Measurements from ENCODE around the gene PCDH8. TPM values are rescaled to one million over a fixed set of nuclear protein-coding genes. Genes with fewer than 3 reads are reported as not detected.

The PCDH8 gene
- total RNA-seq, 1 experiment from 2014 or later = 4.8 TPM

DNA sequence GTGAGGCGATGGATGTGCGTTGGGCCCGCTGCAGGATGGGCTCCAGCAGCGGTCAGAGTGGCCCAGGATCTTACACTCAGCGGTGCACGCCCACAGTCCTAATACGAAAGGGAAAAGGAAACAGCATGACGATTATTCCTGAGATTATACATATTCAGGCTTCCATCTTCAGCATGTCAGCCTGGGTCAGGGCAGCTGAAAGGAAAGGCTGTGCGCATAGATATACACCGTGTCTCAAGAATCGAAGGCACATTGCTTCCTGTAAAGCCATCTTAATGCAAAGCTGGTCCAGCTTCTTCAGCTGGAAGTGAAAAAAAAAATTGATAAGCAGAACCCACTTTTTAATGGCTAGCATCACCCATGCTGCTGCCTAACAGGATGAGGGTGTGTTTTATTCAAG is 3.6 kb downstream of the PCDH8 start:
- no TSS peak for BruUV-seq (replicated peaks)
- H3K27ac ChIP-seq (ENCODE audit: low read depth, low read length, poor library complexity, severe bottlenecking) = no peak overlapping the region
- H3K4me1 ChIP-seq (ENCODE audit: insufficient read depth, low read length, poor library complexity, severe bottlenecking) = peaks cover 33% of the 10 kb centered on the region
- CTCF ChIA-PET = no interaction called here
- intact Hi-C loops (cut with micrococcal nuclease; ENCODE audit: unreplicated experiment) = loop anchor here (5.0 kb wide), 3 partner anchors 193 to 357 kb away; partner anchors contain the start of gene SUGT1
- no peak overlapping the region for H3K4me3 ChIP-seq (ENCODE audit: low read depth, low read length, poor library complexity, severe bottlenecking)
- peaks cover 63% of the 10 kb centered on the region for H3K27me3 ChIP-seq (replicated peaks; ENCODE audit: insufficient read depth, low read depth, low read length, poor library complexity)
- no peak for DNase-seq (ENCODE audit: low spot score)
- TF ChIP-seq EZH2 (IDR thresholded peaks at IDR 0.05; ENCODE audit: borderline replicate concordance, low read depth, low read length, poor library complexity, severe bottlenecking) = no peak
- TF ChIP-seq, protein P1, sequence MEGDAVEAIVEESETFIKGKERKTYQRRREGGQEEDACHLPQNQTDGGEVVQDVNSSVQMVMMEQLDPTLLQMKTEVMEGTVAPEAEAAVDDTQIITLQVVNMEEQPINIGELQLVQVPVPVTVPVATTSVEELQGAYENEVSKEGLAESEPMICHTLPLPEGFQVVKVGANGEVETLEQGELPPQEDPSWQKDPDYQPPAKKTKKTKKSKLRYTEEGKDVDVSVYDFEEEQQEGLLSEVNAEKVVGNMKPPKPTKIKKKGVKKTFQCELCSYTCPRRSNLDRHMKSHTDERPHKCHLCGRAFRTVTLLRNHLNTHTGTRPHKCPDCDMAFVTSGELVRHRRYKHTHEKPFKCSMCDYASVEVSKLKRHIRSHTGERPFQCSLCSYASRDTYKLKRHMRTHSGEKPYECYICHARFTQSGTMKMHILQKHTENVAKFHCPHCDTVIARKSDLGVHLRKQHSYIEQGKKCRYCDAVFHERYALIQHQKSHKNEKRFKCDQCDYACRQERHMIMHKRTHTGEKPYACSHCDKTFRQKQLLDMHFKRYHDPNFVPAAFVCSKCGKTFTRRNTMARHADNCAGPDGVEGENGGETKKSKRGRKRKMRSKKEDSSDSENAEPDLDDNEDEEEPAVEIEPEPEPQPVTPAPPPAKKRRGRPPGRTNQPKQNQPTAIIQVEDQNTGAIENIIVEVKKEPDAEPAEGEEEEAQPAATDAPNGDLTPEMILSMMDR (conservative IDR thresholded peaks at IDR 0.05; ENCODE audit: low read depth, low read length) = no peak
- POLR2A ChIA-PET (ENCODE audit: low non-redundant PET) = no interaction called here
- no peaks in the 10 kb centered on the region for H3K9me3 ChIP-seq (ENCODE audit: low read depth, low read length, poor library complexity, severe bottlenecking)
- no peaks in the 10 kb centered on the region for H3K36me3 ChIP-seq (ENCODE audit: insufficient read depth, low read length, poor library complexity, severe bottlenecking)

GRCh38 chr13:52842441-52842840 is 6.0 kb downstream of the PCDH8 start:
- Histone ChIP-seq H3K4me1 (ENCODE audit: insufficient read depth, low read length, poor library complexity, severe bottlenecking) (peaks cover 20% of the 10 kb centered on the region), H3K4me3 (ENCODE audit: low read depth, low read length, poor library complexity, severe bottlenecking) (no peak overlapping the region), H3K27ac (ENCODE audit: low read depth, low read length, poor library complexity, severe bottlenecking) (no peak overlapping the region), H3K36me3 (ENCODE audit: insufficient read depth, low read length, poor library complexity, severe bottlenecking) (no peaks in the 10 kb centered on the region), H3K9me3 (ENCODE audit: low read depth, low read length, poor library complexity, severe bottlenecking) (no peaks in the 10 kb centered on the region), H3K27me3 (replicated peaks; ENCODE audit: insufficient read depth, low read depth, low read length, poor library complexity) (peaks cover 39% of the 10 kb centered on the region)
- ChIA-PET POLR2A (ENCODE audit: low non-redundant PET) (no interaction called here), CTCF (no interaction called here)
- no TSS peak for BruUV-seq (replicated peaks)
- intact Hi-C loops (cut with micrococcal nuclease; ENCODE audit: unreplicated experiment) = no loop called here
- no peak for TF ChIP-seq EZH2 (IDR thresholded peaks at IDR 0.05; ENCODE audit: borderline replicate concordance, low read depth, low read length, poor library complexity, severe bottlenecking)
- TF ChIP-seq, protein P1 (conservative IDR thresholded peaks at IDR 0.05; ENCODE audit: low read depth, low read length) = no peak
- no peak for DNase-seq (ENCODE audit: low spot score)

DNA sequence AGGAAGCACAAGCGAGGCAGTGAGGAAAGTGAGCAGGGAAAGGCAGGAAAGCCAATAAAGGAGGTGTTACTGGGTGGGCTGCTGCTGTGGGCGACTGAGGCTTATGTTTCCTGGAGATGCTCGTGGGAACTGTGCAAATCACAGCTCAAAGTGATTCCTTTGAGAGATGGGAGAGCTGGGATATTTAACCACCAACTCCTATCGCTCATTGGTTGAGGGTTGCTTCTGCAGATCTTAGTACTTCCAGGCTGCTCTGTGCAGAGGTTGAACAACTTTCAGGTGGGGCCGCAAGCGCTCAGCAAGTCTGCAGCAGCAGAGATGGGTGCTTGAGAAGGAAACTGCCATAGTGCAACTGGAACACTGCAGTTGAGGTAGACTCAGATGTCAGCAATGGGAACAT is 8.4 kb downstream of the PCDH8 start:
- Histone ChIP-seq H3K4me3 (ENCODE audit: low read depth, low read length, poor library complexity, severe bottlenecking) (no peak overlapping the region), H3K27me3 (replicated peaks; ENCODE audit: insufficient read depth, low read depth, low read length, poor library complexity) (peaks cover 16% of the 10 kb centered on the region), H3K4me1 (ENCODE audit: insufficient read depth, low read length, poor library complexity, severe bottlenecking) (no peaks in the 10 kb centered on the region), H3K9me3 (ENCODE audit: low read depth, low read length, poor library complexity, severe bottlenecking) (no peaks in the 10 kb centered on the region), H3K36me3 (ENCODE audit: insufficient read depth, low read length, poor library complexity, severe bottlenecking) (no peaks in the 10 kb centered on the region), H3K27ac (ENCODE audit: low read depth, low read length, poor library complexity, severe bottlenecking) (no peak overlapping the region)
- intact Hi-C loops (cut with micrococcal nuclease; ENCODE audit: unreplicated experiment) = no loop called here
- ChIA-PET POLR2A (ENCODE audit: low non-redundant PET) (no interaction called here), CTCF (no interaction called here)
- BruUV-seq (replicated peaks) = no TSS peak
- DNase-seq (ENCODE audit: low spot score) = no peak
- no peak for TF ChIP-seq EZH2 (IDR thresholded peaks at IDR 0.05; ENCODE audit: borderline replicate concordance, low read depth, low read length, poor library complexity, severe bottlenecking)

- CTCF ChIA-PET = no interaction called here
- BruUV-seq (replicated peaks) = no TSS peak
Observed at GRCh38 chr13:52838433-52839107, 9.9 kb downstream of the PCDH8 start.

More at GRCh38 chr13:52838433-52839107, 9.9 kb downstream of the PCDH8 start:
- POLR2A ChIA-PET (ENCODE audit: low non-redundant PET) = no interaction called here
- Histone ChIP-seq H3K9me3 (ENCODE audit: low read depth, low read length, poor library complexity, severe bottlenecking) (no peaks in the 10 kb centered on the region), H3K4me3 (ENCODE audit: low read depth, low read length, poor library complexity, severe bottlenecking) (no peak overlapping the region), H3K27ac (ENCODE audit: low read depth, low read length, poor library complexity, severe bottlenecking) (no peak overlapping the region), H3K4me1 (ENCODE audit: insufficient read depth, low read length, poor library complexity, severe bottlenecking) (no peaks in the 10 kb centered on the region), H3K36me3 (ENCODE audit: insufficient read depth, low read length, poor library complexity, severe bottlenecking) (no peaks in the 10 kb centered on the region), H3K27me3 (replicated peaks; ENCODE audit: insufficient read depth, low read depth, low read length, poor library complexity) (peaks cover 5% of the 10 kb centered on the region)
- intact Hi-C loops (cut with micrococcal nuclease; ENCODE audit: unreplicated experiment) = no loop called here
- no peak for TF ChIP-seq EZH2 (IDR thresholded peaks at IDR 0.05; ENCODE audit: borderline replicate concordance, low read depth, low read length, poor library complexity, severe bottlenecking)
- TF ChIP-seq, protein P1 (conservative IDR thresholded peaks at IDR 0.05; ENCODE audit: low read depth, low read length) = no peak
- DNase-seq (ENCODE audit: low spot score) = no peak

All from A673 (cell line).